Fibroblast of lung (primary cell): ENCODE measurements around the gene LILRB2.
"Not testable (repeated sequence)": the region's sequence is repeated elsewhere in the genome, so short reads cannot be mapped to it uniquely, and the experiment has no call there.

Source experiments
- CTCF ChIP-seq, 2 donors: IDR thresholded peaks in 1 of 2; conservative IDR thresholded peaks in 1 of 2; 1 replicate in 1 of 2; 2 replicates in 1 of 2; pipeline ENCODE4 v1.5.1; 2011 to 2012; ENCODE audit warnings: low read length in 2 of 2, control low read depth in 1 of 2, inconsistent platforms in 1 of 2, low read depth in 1 of 2, mild to moderate bottlenecking in 1 of 2
- EZH2 ChIP-seq: IDR thresholded peaks from 2 replicates; pipeline ENCODE4 v1.5.1; 2012; ENCODE audit warnings: low read length, control low read depth, mild to moderate bottlenecking; ENCODE audit errors: missing control alignments

GRCh38 chr19:54322295-54322694 is 41.4 kb upstream of the LILRB2 start:
- not testable (repeated sequence) for TF ChIP-seq CTCF (conservative IDR thresholded peaks at IDR 0.05 in 1 of 2, IDR thresholded peaks at IDR 0.05 in 1 of 2; ENCODE audit: low read depth in 1 of 2, low read length in 2 of 2); EZH2
